Suprapubic skin (tissue), 4 donors: ENCODE measurements around the gene DENND2A. TPM values are rescaled to one million over a fixed set of nuclear protein-coding genes. Genes with fewer than 3 reads are reported as not detected.

Source experiments
- DNase-seq, 2 donors: peaks; one replicate each; pipeline ENCODE4 v3.0.0-alpha.2; 2019; ENCODE audit warnings: low spot score in 2 of 2
- H3K27ac ChIP-seq: fragments of 200-600 bp; sonication (generic); one replicate; pipeline ENCODE4 v1.5.1; 2019
- H3K27me3 ChIP-seq: fragments of 200-600 bp; sonication (generic); one replicate; pipeline ENCODE4 v1.5.1; 2019
- H3K36me3 ChIP-seq: fragments of 200-600 bp; sonication (generic); one replicate; pipeline ENCODE4 v1.5.1; 2019
- H3K4me1 ChIP-seq: fragments of 200-600 bp; sonication (generic); one replicate; pipeline ENCODE4 v1.5.1; 2019
- H3K4me3 ChIP-seq: fragments of 200-600 bp; sonication (generic); one replicate; pipeline ENCODE4 v1.5.1; 2019; ENCODE audit warnings: mild to moderate bottlenecking
- H3K9me3 ChIP-seq: fragments of 200-600 bp; sonication (generic); one replicate; pipeline ENCODE4 v1.5.1; 2019
- CTCF ChIP-seq, 2 donors: fragments of 200-600 bp in 1 of 2; fragments of 450-650 bp in 1 of 2; sonication (generic) in 1 of 2; IDR thresholded peaks; one replicate each; pipeline ENCODE4 v1.5.1; 2016 to 2019; ENCODE audit warnings: antibody characterized with exemption in 2 of 2, mild to moderate bottlenecking in 1 of 2, moderate library complexity in 1 of 2
- EP300 ChIP-seq: sonication (generic); formaldehyde crosslinking; IDR thresholded peaks from one replicate; pipeline ENCODE4 v1.6.1; 2017; ENCODE audit warnings: antibody characterized with exemption
- POLR2A ChIP-seq, 2 donors: fragments of 450-650 bp; IDR thresholded peaks; one replicate each; pipeline ENCODE4 v1.6.1; 2017; ENCODE audit warnings: antibody characterized with exemption in 2 of 2, mild to moderate bottlenecking in 2 of 2, moderate library complexity in 2 of 2
- POLR2AphosphoS5 ChIP-seq, 3 donors: sonication (generic); formaldehyde crosslinking; IDR thresholded peaks; one replicate each; pipeline ENCODE4 v1.6.1; 2017; ENCODE audit warnings: antibody characterized with exemption in 3 of 3
- WGBS: methylation state at CpG from one replicate; pipeline ENCODE4 v1.1.5; 2018; 5-methylcytosine and 5-hydroxymethylcytosine counted together
- total RNA-seq, 4 donors: library from RNA; depleted of rRNA; stranded (reverse); fragments of >200 nt; gene quantifications; one replicate each; pipeline ENCODE4 v1.1.0, GENCODE V29; 2016

The DENND2A gene
- total RNA-seq, 4 donors from 2014 or later: 0.99 to 5.1 (median 2.2) TPM

- Histone ChIP-seq H3K4me3 (no peak overlapping the region), H3K36me3 (no peaks in the 10 kb centered on the region), H3K4me1 (peaks cover 7% of the 10 kb centered on the region), H3K27me3 (no peaks in the 10 kb centered on the region), H3K9me3 (no peaks in the 10 kb centered on the region), H3K27ac (no peak overlapping the region)
- TF ChIP-seq EP300 (no peak), POLR2AphosphoS5 (IDR thresholded peaks at IDR 0.05) (no peak), CTCF (IDR thresholded peaks at IDR 0.05) (no peak), POLR2A (IDR thresholded peaks at IDR 0.05) (no peak)
- no peak for DNase-seq
- 76% methylated on average over 24 of the region's 31 CpGs for WGBS
Observed at GRCh38 chr7:140526787-140527664, 113.6 kb downstream of the DENND2A start.

- TF ChIP-seq POLR2AphosphoS5 (IDR thresholded peaks at IDR 0.05) (no peak), EP300 (no peak), CTCF (IDR thresholded peaks at IDR 0.05) (no peak), POLR2A (IDR thresholded peaks at IDR 0.05) (no peak)
- no peak for DNase-seq
- Histone ChIP-seq H3K4me3 (no peak overlapping the region), H3K27me3 (no peaks in the 10 kb centered on the region), H3K4me1 (peaks cover 7% of the 10 kb centered on the region), H3K9me3 (no peaks in the 10 kb centered on the region), H3K27ac (no peak overlapping the region), H3K36me3 (peaks cover 4% of the 10 kb centered on the region)
- 74% methylated on average over 7 of the region's 9 CpGs for WGBS
Observed at GRCh38 chr7:140526214-140526613, 114.4 kb downstream of the DENND2A start.

GRCh38 chr7:140525743-140526142, 114.9 kb downstream of the DENND2A start:
- Histone ChIP-seq H3K4me3 (no peak overlapping the region), H3K9me3 (no peaks in the 10 kb centered on the region), H3K27me3 (no peaks in the 10 kb centered on the region), H3K27ac (no peak overlapping the region), H3K4me1 (peaks cover 7% of the 10 kb centered on the region), H3K36me3 (peaks cover 4% of the 10 kb centered on the region)
- 90% methylated on average over 9 of the region's 10 CpGs for WGBS
- no peak for TF ChIP-seq EP300
- TF ChIP-seq POLR2A (IDR thresholded peaks at IDR 0.05): no peak
- no peak for TF ChIP-seq CTCF (IDR thresholded peaks at IDR 0.05)
- TF ChIP-seq POLR2AphosphoS5 (IDR thresholded peaks at IDR 0.05): no peak
- no peak for DNase-seq

GRCh38 chr7:140521421-140521820, 119.2 kb downstream of the DENND2A start:
- no peak for DNase-seq
- peaks cover 4% of the 10 kb centered on the region for H3K36me3 ChIP-seq
- TF ChIP-seq EP300: no peak
- no peak for TF ChIP-seq POLR2A (IDR thresholded peaks at IDR 0.05)
- TF ChIP-seq POLR2AphosphoS5 (IDR thresholded peaks at IDR 0.05): no peak
- no peak for TF ChIP-seq CTCF (IDR thresholded peaks at IDR 0.05)
- H3K27me3 ChIP-seq: no peaks in the 10 kb centered on the region
- no peak overlapping the region for H3K27ac ChIP-seq
- peaks cover 20% of the 10 kb centered on the region for H3K4me1 ChIP-seq
- no peak overlapping the region for H3K4me3 ChIP-seq
- no peaks in the 10 kb centered on the region for H3K9me3 ChIP-seq
- WGBS: 95% methylated on average over 2 of the region's 3 CpGs

GRCh38 chr7:140519007-140519399, 121.6 kb downstream of the DENND2A start:
- no peak for DNase-seq
- peak overlapping the region; percentile 56 for H3K27ac ChIP-seq
- no peaks in the 10 kb centered on the region for H3K27me3 ChIP-seq
- no peak for TF ChIP-seq CTCF (IDR thresholded peaks at IDR 0.05)
- TF ChIP-seq POLR2AphosphoS5 (IDR thresholded peaks at IDR 0.05): no peak
- no peak for TF ChIP-seq EP300
- no peak for TF ChIP-seq POLR2A (IDR thresholded peaks at IDR 0.05)
- 84% methylated on average over 7 of the region's 7 CpGs for WGBS
- H3K36me3 ChIP-seq: peaks cover 4% of the 10 kb centered on the region
- no peaks in the 10 kb centered on the region for H3K9me3 ChIP-seq
- H3K4me3 ChIP-seq: no peak overlapping the region
- H3K4me1 ChIP-seq: peaks cover 12% of the 10 kb centered on the region
